Adrenal gland (tissue), 5 donors: ENCODE results near the gene TAGLN2.

ENCODE experiments used
- POLR2A ChIP-seq, 2 donors: fragments of 450-650 bp; IDR thresholded peaks; one replicate each; pipeline ENCODE4 v1.6.1; 2017; ENCODE audit warnings: antibody characterized with exemption in 2 of 2, mild to moderate bottlenecking in 2 of 2, moderate library complexity in 1 of 2
- TF ChIP-seq, protein P1 (sequence below), 6 experiments: fragments of 450-650 bp in 4 of 6; fragments of 200-600 bp in 2 of 6; sonication (generic) in 1 of 6; IDR thresholded peaks; 1 replicate in 5 of 6; 2 replicates in 1 of 6; pipeline versions ENCODE4 v1.5.1 to v1.8.0; 2016 to 2021; ENCODE audit warnings: antibody characterized with exemption in 6 of 6, mild to moderate bottlenecking in 2 of 6, moderate library complexity in 1 of 6
- donor health status: DM: no; HTN: no; CAD: no.

DNA sequence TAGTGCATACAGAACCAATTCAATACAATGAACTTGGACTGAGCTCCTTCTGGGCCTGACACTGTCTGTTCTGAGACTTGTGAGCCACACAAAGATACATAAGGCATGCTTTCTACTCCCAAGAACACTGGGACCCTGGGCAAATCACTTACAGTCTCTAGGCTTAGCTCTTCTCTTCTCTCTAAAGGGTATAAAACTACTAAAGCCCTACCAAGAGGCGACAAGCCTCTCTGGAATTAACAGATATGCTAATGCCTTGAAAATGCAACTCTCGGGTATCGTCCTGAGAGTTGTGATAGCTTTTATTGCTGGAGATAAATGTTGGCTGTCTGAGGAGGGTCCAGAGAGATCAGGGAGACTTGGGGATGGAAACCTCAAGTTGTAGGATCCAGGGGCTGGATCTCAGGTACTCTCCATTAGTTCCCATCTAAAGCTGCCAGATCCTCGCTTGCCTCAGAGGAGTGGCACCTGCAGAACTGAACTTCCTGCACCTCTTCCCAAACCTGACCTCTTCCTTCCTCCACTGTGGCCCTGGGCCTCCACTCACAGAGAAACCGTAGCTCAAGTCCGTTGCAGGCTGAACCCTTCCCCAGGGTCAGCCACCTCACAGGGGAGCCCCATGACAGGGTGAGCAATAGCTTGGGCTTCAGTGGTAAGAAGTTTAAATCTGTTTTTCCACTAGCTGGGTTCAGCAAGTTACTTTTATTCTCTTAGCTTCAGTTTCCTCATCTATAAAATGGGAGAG lies 13.8 kb downstream of the TAGLN2 start:
- TF ChIP-seq, protein P1, sequence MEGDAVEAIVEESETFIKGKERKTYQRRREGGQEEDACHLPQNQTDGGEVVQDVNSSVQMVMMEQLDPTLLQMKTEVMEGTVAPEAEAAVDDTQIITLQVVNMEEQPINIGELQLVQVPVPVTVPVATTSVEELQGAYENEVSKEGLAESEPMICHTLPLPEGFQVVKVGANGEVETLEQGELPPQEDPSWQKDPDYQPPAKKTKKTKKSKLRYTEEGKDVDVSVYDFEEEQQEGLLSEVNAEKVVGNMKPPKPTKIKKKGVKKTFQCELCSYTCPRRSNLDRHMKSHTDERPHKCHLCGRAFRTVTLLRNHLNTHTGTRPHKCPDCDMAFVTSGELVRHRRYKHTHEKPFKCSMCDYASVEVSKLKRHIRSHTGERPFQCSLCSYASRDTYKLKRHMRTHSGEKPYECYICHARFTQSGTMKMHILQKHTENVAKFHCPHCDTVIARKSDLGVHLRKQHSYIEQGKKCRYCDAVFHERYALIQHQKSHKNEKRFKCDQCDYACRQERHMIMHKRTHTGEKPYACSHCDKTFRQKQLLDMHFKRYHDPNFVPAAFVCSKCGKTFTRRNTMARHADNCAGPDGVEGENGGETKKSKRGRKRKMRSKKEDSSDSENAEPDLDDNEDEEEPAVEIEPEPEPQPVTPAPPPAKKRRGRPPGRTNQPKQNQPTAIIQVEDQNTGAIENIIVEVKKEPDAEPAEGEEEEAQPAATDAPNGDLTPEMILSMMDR (IDR thresholded peaks at IDR 0.05): no peak
- no peak for TF ChIP-seq POLR2A (IDR thresholded peaks at IDR 0.05)
